Pancreas (tissue), 10 donors: ENCODE measurements around the gene PEAK1. TPM values are rescaled to one million over a fixed set of nuclear protein-coding genes. Genes with fewer than 3 reads are reported as not detected.
"Not testable (repeated sequence)": the region's sequence is repeated elsewhere in the genome, so short reads cannot be mapped to it uniquely, and the experiment has no call there.

Experiments
- ATAC-seq, 4 donors: fragments of 200-7000 bp; cut with Tn5 transposase; one replicate each; pipeline versions ENCODE4 v1.8.0 to v1.9.1; 2020; ENCODE audit warnings: mild to moderate bottlenecking in 4 of 4, moderate library complexity in 4 of 4
- DNase-seq, 6 donors: peaks; one replicate each; pipeline ENCODE4 v3.0.0-alpha.2; 2020
- FAIRE-seq: peaks from 2 replicates; lab custom pipeline; 2012; peaks lifted over from hg19 to GRCh38; lab: Jason Lieb, UNC
- H3K27ac ChIP-seq, 4 donors: fragments of 200-600 bp; sonication (generic); 1 replicate in 3 of 4; 2 replicates in 1 of 4; pipeline versions ENCODE4 v1.5.0 to v1.8.0; 2020
- H3K27me3 ChIP-seq, 4 donors: fragments of 200-600 bp; one replicate each; pipeline ENCODE4 v1.8.0; 2021
- H3K36me3 ChIP-seq, 3 donors: fragments of 200-600 bp; sonication (generic) in 1 of 3; one replicate each; pipeline versions ENCODE4 v1.5.0 to v1.8.0; 2020 to 2021
- H3K4me1 ChIP-seq, 3 donors: fragments of 200-600 bp; one replicate each; pipeline ENCODE4 v1.8.0; 2021
- H3K4me3 ChIP-seq, 4 donors: fragments of 200-600 bp; sonication (generic) in 2 of 4; one replicate each; pipeline versions ENCODE4 v1.5.0 to v1.8.0; 2020 to 2021
- H3K9me3 ChIP-seq, 4 donors: fragments of 200-600 bp; one replicate each; pipeline ENCODE4 v1.8.0; 2021
- WGBS, 2 donors: extraction: QIAGEN DNeasy Blood & Tissue Kit; methylation state at CpG; one replicate each; pipeline ENCODE4 v1.1.7; 2013; 5-methylcytosine and 5-hydroxymethylcytosine counted together
- intact Hi-C, 3 donors: fragments of 100-400 bp; cut with DNase I; formaldehyde crosslinking; loops; one replicate each; pipeline versions ENCODE4 v1.11.1 to v1.14.2; 2022
- polyA plus RNA-seq, 2 donors: library from polyadenylated mRNA; stranded (reverse); fragments of 200-250 nt; gene quantifications; one replicate each; pipeline ENCODE4 v1.2.3, GENCODE V29; 2013
- total RNA-seq, 6 donors: library from RNA; stranded (reverse); fragmentation: NEBNext Ultra II Directional in 4 of 6; extraction: Animal tissue kit (Norgen Biotek cat#: 25700) in 4 of 6; gene quantifications; one replicate each; pipeline versions ENCODE4 v1.2.1 to v1.2.4, GENCODE V29; 2021 to 2023
- TF ChIP-seq, protein P1 (sequence below), 4 donors: fragments of 200-600 bp; sonication (generic) in 3 of 4; IDR thresholded peaks; one replicate each; pipeline versions ENCODE4 v1.5.0 to v1.8.0; 2021; ENCODE audit warnings: antibody characterized with exemption in 4 of 4
- donor health status: healthy with polysubstance abuse.
- donor health status: DM: no; HTN: no; CAD: no; lungs with moderate emphysema.
- donor health status: DM: no; HTN: no; CAD: no.
- donor health status: control.
- donor health status: control.
- donor health status: Bipolar disorder and iron deficiency.
- donor health status: DM: yes; HTN: yes; CAD: no.
- donor health status: DM: no; HTN: no; CAD: no.
- donor health status: DM: no; HTN: no; CAD: no.
- donor health status: DM: yes; HTN: yes; CAD: no.

The PEAK1 gene
- total and polyA plus RNA-seq, 8 donors, result 1.8 to 27.6 (median 12.1) TPM

DNA sequence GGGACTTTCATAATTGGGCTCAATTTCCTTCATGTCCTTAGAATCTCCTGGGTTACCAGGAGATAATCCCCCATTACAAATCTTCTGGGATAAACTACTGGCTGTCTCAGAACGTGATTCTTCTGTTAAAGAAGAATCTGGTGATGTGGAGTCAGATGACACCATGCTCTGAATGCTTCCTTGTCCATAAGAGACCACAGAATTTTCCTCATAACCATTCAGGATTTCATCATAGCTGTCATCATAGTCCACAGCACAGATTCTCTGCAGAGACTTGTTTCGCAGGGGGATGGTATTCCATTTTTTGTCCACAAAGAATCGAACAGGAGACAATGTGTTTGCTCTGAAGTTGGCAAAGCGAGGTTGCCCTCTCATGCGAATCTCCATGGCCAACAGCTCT lies 239.1 kb downstream of the PEAK1 start:
- WGBS, 2 donors, result 87% methylated on average over 5 of the region's 5 CpGs
- ATAC-seq (no peak), FAIRE-seq (no peak), DNase-seq (no peak)
- H3K9me3 ChIP-seq, result no peaks in the 10 kb centered on the region
- intact Hi-C loops, result loop anchor here in 1 of 3 donors (10.0 kb wide), 1 partner anchor 354 kb away; no protein-coding TSS in a partner anchor
- no peak overlapping the region for H3K4me3 ChIP-seq
- TF ChIP-seq, protein P1, sequence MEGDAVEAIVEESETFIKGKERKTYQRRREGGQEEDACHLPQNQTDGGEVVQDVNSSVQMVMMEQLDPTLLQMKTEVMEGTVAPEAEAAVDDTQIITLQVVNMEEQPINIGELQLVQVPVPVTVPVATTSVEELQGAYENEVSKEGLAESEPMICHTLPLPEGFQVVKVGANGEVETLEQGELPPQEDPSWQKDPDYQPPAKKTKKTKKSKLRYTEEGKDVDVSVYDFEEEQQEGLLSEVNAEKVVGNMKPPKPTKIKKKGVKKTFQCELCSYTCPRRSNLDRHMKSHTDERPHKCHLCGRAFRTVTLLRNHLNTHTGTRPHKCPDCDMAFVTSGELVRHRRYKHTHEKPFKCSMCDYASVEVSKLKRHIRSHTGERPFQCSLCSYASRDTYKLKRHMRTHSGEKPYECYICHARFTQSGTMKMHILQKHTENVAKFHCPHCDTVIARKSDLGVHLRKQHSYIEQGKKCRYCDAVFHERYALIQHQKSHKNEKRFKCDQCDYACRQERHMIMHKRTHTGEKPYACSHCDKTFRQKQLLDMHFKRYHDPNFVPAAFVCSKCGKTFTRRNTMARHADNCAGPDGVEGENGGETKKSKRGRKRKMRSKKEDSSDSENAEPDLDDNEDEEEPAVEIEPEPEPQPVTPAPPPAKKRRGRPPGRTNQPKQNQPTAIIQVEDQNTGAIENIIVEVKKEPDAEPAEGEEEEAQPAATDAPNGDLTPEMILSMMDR (IDR thresholded peaks at IDR 0.05), result no peak
- H3K36me3 ChIP-seq, result no peaks in the 10 kb centered on the region
- H3K27ac ChIP-seq, result no peak overlapping the region
- H3K27me3 ChIP-seq, result no peaks in the 10 kb centered on the region
- peaks cover 0 to 12% (median 7%) of the 10 kb centered on the region in 3 donors for H3K4me1 ChIP-seq

DNA sequence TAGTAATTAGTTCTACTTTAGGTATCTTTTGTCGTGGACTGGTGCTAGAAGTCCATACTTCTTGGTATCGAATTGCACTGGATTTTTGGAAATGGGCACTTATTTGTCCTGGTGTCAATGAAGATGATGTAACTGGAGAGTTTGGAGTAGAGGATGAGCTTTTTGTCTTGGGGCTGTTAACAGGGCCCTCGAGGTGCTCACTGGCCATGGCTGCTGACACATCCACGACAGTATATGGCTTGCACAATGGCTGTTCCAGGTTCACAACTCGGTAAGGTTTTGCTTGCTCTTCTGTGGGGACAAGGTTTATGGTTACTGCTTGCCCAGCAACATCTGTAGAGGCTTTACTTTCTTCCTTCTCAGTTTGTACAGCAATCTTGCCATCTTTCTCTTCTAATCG lies 239.6 kb downstream of the PEAK1 start:
- H3K27ac ChIP-seq, result no peak overlapping the region
- no peak for ATAC-seq
- H3K4me1 ChIP-seq, result peaks cover 0 to 9% (median 4%) of the 10 kb centered on the region in 3 donors
- H3K9me3 ChIP-seq, result no peaks in the 10 kb centered on the region
- H3K27me3 ChIP-seq, result no peaks in the 10 kb centered on the region
- intact Hi-C loops, result loop anchor here in 1 of 3 donors (10.0 kb wide), 1 partner anchor 355 kb away; no protein-coding TSS in a partner anchor
- no peaks in the 10 kb centered on the region for H3K36me3 ChIP-seq
- DNase-seq, result no peak
- WGBS, 2 donors, result 86 to 92% methylated on average over 6 of the region's 6 CpGs
- FAIRE-seq, result no peak
- H3K4me3 ChIP-seq, result no peak overlapping the region
- TF ChIP-seq, protein P1 (IDR thresholded peaks at IDR 0.05), result no peak

DNA sequence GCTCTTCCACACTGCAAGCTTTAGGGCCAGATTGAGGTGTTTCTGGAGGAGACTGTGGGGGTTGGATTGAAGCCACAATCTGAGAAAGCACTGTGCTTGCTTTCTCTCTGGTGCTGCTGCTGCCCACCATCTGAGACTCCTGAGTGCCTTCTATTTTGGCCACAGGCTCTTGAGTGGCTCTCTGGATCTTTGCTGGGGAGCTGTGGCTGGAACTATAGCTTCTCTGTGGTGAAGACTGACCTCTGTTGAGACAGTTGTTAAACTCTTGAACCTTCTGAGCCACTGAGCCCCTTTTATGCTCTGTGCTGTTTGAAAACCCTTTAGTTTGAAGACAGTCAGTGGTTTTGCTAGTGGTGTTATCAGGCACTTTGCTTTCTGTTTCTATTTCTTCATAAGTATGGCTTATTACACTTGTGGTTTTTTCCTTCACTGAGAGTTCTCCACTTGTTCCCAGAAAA lies 240.3 kb downstream of the PEAK1 start:
- Histone ChIP-seq H3K4me1 (peaks cover 0 to 8% (median 0%) of the 10 kb centered on the region in 3 donors), H3K9me3 (no peaks in the 10 kb centered on the region), H3K36me3 (no peaks in the 10 kb centered on the region), H3K27ac (no peak overlapping the region), H3K4me3 (no peak overlapping the region), H3K27me3 (no peaks in the 10 kb centered on the region)
- TF ChIP-seq, protein P1 (IDR thresholded peaks at IDR 0.05), result no peak
- DNase-seq, result no peak
- intact Hi-C loops, result no loop called here
- FAIRE-seq, result no peak
- ATAC-seq, result peak in 1 of 4 donors; percentile 44

DNA sequence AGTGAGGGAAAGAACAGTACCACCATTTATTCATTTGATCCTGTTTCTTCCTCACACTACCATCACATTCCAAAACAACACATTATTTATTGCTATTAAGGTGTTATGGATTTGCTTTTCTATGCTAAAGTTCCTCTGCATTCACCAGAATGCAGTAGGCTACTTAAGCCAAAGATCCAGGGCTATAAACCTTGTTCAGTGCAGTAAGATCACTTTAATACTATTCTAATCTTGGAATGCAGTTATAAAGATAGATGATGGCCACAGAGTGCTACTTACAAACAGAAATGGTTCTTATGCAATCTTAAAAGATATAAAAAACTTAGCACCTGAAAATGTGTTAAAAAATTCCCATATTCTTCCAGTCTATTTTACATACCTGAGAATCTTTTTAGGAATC lies 241.5 kb downstream of the PEAK1 start:
- no peak for DNase-seq
- no peak for FAIRE-seq
- TF ChIP-seq, protein P1 (IDR thresholded peaks at IDR 0.05), result no peak
- Histone ChIP-seq H3K4me1 (peaks cover 0 to 5% (median 4%) of the 10 kb centered on the region in 3 donors), H3K4me3 (no peak overlapping the region), H3K27ac (no peak overlapping the region), H3K9me3 (no peaks in the 10 kb centered on the region), H3K36me3 (no peaks in the 10 kb centered on the region), H3K27me3 (no peaks in the 10 kb centered on the region)
- intact Hi-C loops, result no loop called here
- no peak for ATAC-seq

DNA sequence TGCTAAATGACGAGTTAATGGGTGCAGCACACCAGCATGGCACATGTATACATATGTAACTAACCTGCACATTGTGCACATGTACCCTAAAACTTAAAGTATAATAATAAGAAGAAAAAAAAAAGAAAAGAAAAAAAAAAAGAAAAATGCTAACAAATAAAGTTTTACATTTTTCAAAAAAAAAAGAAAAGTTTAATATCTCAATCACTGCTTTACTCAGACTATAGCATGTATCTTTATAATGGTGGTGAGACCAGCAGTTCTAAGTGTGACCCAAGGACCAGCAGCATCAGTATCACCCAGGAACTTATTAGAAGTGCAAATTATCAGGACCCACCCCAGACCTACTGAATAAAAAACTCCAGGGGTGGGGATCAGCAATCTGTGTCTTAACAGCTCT lies 243.8 kb downstream of the PEAK1 start:
- H3K9me3 ChIP-seq, H3K36me3 ChIP-seq, H3K27me3 ChIP-seq, H3K4me3 ChIP-seq, intact Hi-C loops, FAIRE-seq, H3K27ac ChIP-seq, DNase-seq, ATAC-seq, H3K4me1 ChIP-seq: not testable (repeated sequence)
- 86% methylated on average over 1 of the region's 1 CpG; no CpG with 5 or more reads in 1 of the 2 donors for WGBS, 2 donors
